Measurements from ENCODE around the gene LTBP1.
"Not testable (repeated sequence)": the region's sequence is repeated elsewhere in the genome, so short reads cannot be mapped to it uniquely, and the experiment has no call there.

LTBP1 gene

GRCh38 chr2:33380719-33381118 is 434.0 kb downstream of the LTBP1 start:
- DNase-seq (ENCODE audit: low spot score) = no peak

GRCh38 chr2:33381301-33381858 is 434.6 kb downstream of the LTBP1 start:
- DNase-seq (ENCODE audit: low spot score) = no peak

GRCh38 chr2:33383855-33384598 is 437.3 kb downstream of the LTBP1 start:
- no peak for DNase-seq (ENCODE audit: low spot score)

- DNase-seq (ENCODE audit: low spot score) = no peak
Observed at GRCh38 chr2:33384599-33384961, 437.8 kb downstream of the LTBP1 start.

- no peak for DNase-seq (ENCODE audit: low spot score)
Observed at GRCh38 chr2:33388996-33389395, 442.2 kb downstream of the LTBP1 start.

GRCh38 chr2:33389695-33390094 is 442.9 kb downstream of the LTBP1 start:
- DNase-seq (ENCODE audit: low spot score) = not testable (repeated sequence)

- no peak for DNase-seq (ENCODE audit: low spot score)
Observed at GRCh38 chr2:33391529-33392255, 444.9 kb downstream of the LTBP1 start.

GRCh38 chr2:33392366-33392765 is 445.6 kb downstream of the LTBP1 start:
- no peak for DNase-seq (ENCODE audit: low spot score)

GRCh38 chr2:33395034-33395433 is 448.3 kb downstream of the LTBP1 start:
- no peak for DNase-seq (ENCODE audit: low spot score)

- DNase-seq (ENCODE audit: low spot score) = no peak
Observed at GRCh38 chr2:33395655-33396249, 449.0 kb downstream of the LTBP1 start.

- DNase-seq (ENCODE audit: low spot score) = no peak
Observed at GRCh38 chr2:33404321-33404720, 457.6 kb downstream of the LTBP1 start.

GRCh38 chr2:33406622-33407021 is 459.9 kb downstream of the LTBP1 start:
- DNase-seq (ENCODE audit: low spot score) = no peak

GRCh38 chr2:33408109-33408508 is 461.4 kb downstream of the LTBP1 start:
- DNase-seq (ENCODE audit: low spot score) = no peak

GRCh38 chr2:33409417-33409955 is 462.7 kb downstream of the LTBP1 start:
- DNase-seq (ENCODE audit: low spot score) = no peak

- DNase-seq (ENCODE audit: low spot score) = no peak
Observed at GRCh38 chr2:33411765-33412164, 465.0 kb downstream of the LTBP1 start.

- DNase-seq (ENCODE audit: low spot score) = peak; percentile 41
Observed at GRCh38 chr2:33412920-33413319, 466.2 kb downstream of the LTBP1 start.

GRCh38 chr2:33419581-33420200 is 472.9 kb downstream of the LTBP1 start:
- no peak for DNase-seq (ENCODE audit: low spot score)

GRCh38 chr2:33420726-33421125 is 474.0 kb downstream of the LTBP1 start:
- DNase-seq (ENCODE audit: low spot score) = no peak

GRCh38 chr2:33421820-33422219 is 475.1 kb downstream of the LTBP1 start:
- no peak for DNase-seq (ENCODE audit: low spot score)

GRCh38 chr2:33425161-33425560 is 478.4 kb downstream of the LTBP1 start:
- DNase-seq (ENCODE audit: low spot score) = no peak

GRCh38 chr2:33425586-33426031 is 478.9 kb downstream of the LTBP1 start:
- DNase-seq (ENCODE audit: low spot score) = no peak

GRCh38 chr2:33426666-33427231 is 480.0 kb downstream of the LTBP1 start:
- no peak for DNase-seq (ENCODE audit: low spot score)
